ENCODE data around the gene DPP6. TPM values are rescaled to one million over a fixed set of nuclear protein-coding genes. Genes with fewer than 3 reads are reported as not detected.

The DPP6 gene
- total and polyA plus RNA-seq, 12 donors, result 0.07 to 2.1 (median 0.16) TPM; not detected in 4

DNA sequence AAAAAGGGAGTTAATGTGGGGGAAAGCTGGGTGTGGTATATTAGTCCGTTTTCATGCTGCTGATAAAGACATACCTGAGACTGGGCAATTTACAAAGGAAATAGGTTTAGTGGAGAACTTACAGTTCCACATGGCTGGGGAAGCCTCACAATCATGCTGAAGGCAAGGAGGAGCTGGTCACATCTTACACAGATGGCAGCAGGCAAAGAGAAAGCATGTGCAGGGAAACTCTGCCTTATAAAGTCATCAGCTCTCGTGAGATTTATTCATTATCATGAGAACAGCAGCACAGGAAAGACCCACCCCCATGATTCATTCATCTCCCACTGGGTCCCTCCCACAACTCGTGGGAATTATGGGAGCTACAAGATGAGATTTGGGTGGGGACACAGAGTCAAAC is 836.5 kb downstream of the DPP6 start:
- Histone ChIP-seq H3K27ac (no peak overlapping the region), H3K4me3 (no peak overlapping the region), H3K36me3 (no peaks in the 10 kb centered on the region), H3K9me3 (no peaks in the 10 kb centered on the region), H3K4me1 (no peaks in the 10 kb centered on the region), H3K27me3 (peaks cover 0 to 23% (median 14%) of the 10 kb centered on the region in 7 donors)
- intact Hi-C loops (cut with DNase I), result no loop called here
- 55 to 62% methylated on average over 3 of the region's 3 CpGs for WGBS, 2 donors
- ATAC-seq (no peak), DNase-seq (no peak)
- TF ChIP-seq, protein P1, sequence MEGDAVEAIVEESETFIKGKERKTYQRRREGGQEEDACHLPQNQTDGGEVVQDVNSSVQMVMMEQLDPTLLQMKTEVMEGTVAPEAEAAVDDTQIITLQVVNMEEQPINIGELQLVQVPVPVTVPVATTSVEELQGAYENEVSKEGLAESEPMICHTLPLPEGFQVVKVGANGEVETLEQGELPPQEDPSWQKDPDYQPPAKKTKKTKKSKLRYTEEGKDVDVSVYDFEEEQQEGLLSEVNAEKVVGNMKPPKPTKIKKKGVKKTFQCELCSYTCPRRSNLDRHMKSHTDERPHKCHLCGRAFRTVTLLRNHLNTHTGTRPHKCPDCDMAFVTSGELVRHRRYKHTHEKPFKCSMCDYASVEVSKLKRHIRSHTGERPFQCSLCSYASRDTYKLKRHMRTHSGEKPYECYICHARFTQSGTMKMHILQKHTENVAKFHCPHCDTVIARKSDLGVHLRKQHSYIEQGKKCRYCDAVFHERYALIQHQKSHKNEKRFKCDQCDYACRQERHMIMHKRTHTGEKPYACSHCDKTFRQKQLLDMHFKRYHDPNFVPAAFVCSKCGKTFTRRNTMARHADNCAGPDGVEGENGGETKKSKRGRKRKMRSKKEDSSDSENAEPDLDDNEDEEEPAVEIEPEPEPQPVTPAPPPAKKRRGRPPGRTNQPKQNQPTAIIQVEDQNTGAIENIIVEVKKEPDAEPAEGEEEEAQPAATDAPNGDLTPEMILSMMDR (IDR thresholded peaks at IDR 0.05), result no peak

DNA sequence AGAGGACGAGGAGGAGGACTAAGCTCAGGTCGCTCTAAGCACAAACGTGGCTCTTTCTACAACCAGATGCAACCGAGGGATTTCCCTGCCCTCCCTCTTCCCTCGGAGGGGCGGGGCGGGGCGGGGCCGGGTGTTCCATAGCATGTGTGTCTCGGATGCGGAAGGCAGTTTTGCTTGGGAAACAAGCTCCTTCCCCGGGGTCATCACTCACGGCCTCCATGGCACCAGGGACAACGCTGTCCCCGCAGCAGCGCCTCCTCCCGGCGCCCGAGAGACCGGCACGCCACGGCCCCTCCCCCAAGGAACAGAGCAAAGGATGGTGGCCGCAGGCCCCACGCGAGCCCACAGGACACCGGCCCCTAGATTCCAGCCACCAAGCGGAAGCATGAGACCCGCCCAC is 840.3 kb downstream of the DPP6 start:
- no peaks in the 10 kb centered on the region for H3K36me3 ChIP-seq
- H3K27ac ChIP-seq, result no peak overlapping the region
- peaks cover 0 to 33% (median 24%) of the 10 kb centered on the region in 7 donors for H3K27me3 ChIP-seq
- no peak for DNase-seq
- H3K9me3 ChIP-seq, result no peaks in the 10 kb centered on the region
- intact Hi-C loops (cut with DNase I), result loop anchor here in 1 of 10 donors (10.0 kb wide), 1 partner anchor 1012 kb away; no protein-coding TSS in a partner anchor
- no peak overlapping the region for H3K4me3 ChIP-seq
- H3K4me1 ChIP-seq, result no peaks in the 10 kb centered on the region
- no peak for ATAC-seq
- TF ChIP-seq, protein P1 (IDR thresholded peaks at IDR 0.05), result no peak
- WGBS, 2 donors, result 33 to 34% methylated on average over 28 of the region's 28 CpGs

DNA sequence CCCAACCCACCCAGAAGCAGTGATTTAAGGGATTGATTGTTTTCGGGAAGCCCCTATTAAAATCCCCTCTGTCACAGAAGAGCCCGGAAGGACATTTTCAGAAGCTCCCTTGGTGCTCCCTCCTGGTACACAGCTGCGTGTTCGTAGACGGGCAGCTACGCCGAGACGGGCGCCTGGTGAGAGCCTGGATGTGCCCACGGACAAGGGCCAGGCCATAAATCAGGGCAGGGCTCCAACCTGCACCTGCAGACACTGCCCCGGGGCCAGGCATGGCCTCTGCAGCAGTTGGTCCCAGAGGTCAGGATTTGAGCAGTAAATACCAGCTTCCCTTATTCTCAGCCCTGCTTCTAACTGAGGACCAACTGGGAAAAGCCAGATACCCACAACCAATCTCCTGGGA is 843.9 kb downstream of the DPP6 start:
- no peak overlapping the region for H3K27ac ChIP-seq
- no peak overlapping the region for H3K4me3 ChIP-seq
- H3K27me3 ChIP-seq, result peaks cover 0 to 27% (median 19%) of the 10 kb centered on the region in 7 donors
- TF ChIP-seq, protein P1 (IDR thresholded peaks at IDR 0.05), result no peak
- H3K4me1 ChIP-seq, result no peaks in the 10 kb centered on the region
- 93 to 94% methylated on average over 11 of the region's 11 CpGs for WGBS, 2 donors
- DNase-seq (no peak), ATAC-seq (no peak)
- H3K36me3 ChIP-seq, result no peaks in the 10 kb centered on the region
- H3K9me3 ChIP-seq, result no peaks in the 10 kb centered on the region
- intact Hi-C loops (cut with DNase I), result loop anchor here in 1 of 10 donors (10.0 kb wide), 1 partner anchor 1009 kb away; no protein-coding TSS in a partner anchor

DNA sequence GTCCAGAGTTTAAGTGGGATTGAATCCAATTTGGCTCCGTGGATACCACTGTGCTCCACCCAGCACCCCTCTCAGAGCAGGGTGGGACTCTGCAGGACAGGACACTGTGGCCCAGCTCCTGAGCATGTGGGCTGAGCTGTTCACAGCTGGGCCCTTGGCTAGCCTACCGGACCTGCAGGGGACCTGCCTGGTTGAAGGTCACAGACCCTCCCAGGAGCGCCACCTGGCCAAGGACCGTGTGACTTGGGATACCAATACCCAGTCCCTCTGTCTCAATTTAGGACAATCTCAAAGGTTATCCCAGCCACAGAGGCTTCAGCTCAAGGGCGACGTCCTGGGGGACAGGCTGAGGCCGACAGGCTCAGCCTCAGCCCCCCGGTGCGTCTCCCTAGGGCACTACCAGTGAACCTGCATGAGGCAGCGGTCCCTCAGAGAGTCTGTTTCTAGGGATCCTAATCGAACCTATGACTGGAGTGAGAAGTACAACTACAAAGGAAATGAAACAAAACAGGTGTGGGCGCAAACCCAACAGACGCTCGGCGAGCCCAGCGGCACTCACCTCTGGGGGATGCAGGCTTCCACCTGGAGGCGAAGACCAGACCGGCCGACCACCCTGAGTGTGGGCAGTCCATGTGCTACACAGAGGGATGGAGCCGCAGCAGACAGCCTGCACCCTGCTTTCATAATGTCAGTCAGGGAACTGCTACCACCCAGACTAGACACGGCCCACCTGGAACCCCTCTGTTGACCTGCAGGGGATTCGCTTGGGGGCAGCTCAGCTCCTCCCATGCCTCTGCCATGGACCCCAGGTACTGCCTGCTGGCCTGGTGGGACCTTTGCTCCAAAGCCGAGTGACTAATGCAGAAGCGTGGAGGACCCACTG is 847.0 kb downstream of the DPP6 start:
- WGBS, 2 donors, result 86 to 89% methylated on average over 24 of the region's 24 CpGs
- Histone ChIP-seq H3K4me1 (no peaks in the 10 kb centered on the region), H3K27me3 (peaks cover 0 to 14% (median 5%) of the 10 kb centered on the region in 7 donors), H3K4me3 (no peak overlapping the region), H3K9me3 (no peaks in the 10 kb centered on the region), H3K36me3 (no peaks in the 10 kb centered on the region), H3K27ac (no peak overlapping the region)
- ATAC-seq (peak in 1 of 8 donors; percentile 2), DNase-seq (no peak)
- intact Hi-C loops (cut with DNase I), result loop anchor here in 1 of 10 donors (10.0 kb wide), 1 partner anchor 1006 kb away; no protein-coding TSS in a partner anchor
- TF ChIP-seq, protein P1 (IDR thresholded peaks at IDR 0.05), result no peak
